HL-60 (cell line): ENCODE measurements around the gene EIF5.

Source experiments
- GABPA ChIP-seq: IDR thresholded peaks from 2 replicates; pipeline ENCODE4 v1.6.1; 2012; ENCODE audit warnings: low read depth
- TF ChIP-seq, protein P1 (sequence below): IDR thresholded peaks from one replicate; pipeline ENCODE4 v1.5.1; 2011; ENCODE audit warnings: low read length, control low read depth, inconsistent platforms; ENCODE audit not compliant: insufficient read depth
- TF ChIP-seq, protein P2 (sequence below): IDR thresholded peaks from 2 replicates; pipeline ENCODE4 v1.6.1; 2012; ENCODE audit warnings: low read depth; ENCODE audit not compliant: insufficient replicate concordance

DNA sequence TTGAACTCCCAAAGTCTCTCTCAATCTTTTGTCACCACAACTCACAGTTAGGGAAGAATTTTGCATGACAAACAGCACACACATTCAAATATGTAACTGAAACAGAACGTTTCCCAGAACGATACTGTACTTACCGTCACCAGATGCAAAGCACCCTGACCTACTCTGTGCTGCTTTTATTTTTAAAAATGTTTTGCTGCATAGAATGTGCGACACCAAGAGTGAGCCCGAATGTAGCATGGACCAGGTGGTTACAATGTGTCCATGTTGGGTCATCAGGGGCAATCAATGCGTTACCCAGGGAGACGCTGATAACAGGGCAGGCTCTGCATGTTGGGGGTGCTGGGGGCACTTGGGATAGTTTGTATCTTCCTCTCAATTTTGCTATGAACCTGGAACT, 14.6 kb upstream of the EIF5 start:
- TF ChIP-seq, protein P1, sequence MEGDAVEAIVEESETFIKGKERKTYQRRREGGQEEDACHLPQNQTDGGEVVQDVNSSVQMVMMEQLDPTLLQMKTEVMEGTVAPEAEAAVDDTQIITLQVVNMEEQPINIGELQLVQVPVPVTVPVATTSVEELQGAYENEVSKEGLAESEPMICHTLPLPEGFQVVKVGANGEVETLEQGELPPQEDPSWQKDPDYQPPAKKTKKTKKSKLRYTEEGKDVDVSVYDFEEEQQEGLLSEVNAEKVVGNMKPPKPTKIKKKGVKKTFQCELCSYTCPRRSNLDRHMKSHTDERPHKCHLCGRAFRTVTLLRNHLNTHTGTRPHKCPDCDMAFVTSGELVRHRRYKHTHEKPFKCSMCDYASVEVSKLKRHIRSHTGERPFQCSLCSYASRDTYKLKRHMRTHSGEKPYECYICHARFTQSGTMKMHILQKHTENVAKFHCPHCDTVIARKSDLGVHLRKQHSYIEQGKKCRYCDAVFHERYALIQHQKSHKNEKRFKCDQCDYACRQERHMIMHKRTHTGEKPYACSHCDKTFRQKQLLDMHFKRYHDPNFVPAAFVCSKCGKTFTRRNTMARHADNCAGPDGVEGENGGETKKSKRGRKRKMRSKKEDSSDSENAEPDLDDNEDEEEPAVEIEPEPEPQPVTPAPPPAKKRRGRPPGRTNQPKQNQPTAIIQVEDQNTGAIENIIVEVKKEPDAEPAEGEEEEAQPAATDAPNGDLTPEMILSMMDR, result no peak
- no peak for TF ChIP-seq GABPA
- TF ChIP-seq, protein P2, sequence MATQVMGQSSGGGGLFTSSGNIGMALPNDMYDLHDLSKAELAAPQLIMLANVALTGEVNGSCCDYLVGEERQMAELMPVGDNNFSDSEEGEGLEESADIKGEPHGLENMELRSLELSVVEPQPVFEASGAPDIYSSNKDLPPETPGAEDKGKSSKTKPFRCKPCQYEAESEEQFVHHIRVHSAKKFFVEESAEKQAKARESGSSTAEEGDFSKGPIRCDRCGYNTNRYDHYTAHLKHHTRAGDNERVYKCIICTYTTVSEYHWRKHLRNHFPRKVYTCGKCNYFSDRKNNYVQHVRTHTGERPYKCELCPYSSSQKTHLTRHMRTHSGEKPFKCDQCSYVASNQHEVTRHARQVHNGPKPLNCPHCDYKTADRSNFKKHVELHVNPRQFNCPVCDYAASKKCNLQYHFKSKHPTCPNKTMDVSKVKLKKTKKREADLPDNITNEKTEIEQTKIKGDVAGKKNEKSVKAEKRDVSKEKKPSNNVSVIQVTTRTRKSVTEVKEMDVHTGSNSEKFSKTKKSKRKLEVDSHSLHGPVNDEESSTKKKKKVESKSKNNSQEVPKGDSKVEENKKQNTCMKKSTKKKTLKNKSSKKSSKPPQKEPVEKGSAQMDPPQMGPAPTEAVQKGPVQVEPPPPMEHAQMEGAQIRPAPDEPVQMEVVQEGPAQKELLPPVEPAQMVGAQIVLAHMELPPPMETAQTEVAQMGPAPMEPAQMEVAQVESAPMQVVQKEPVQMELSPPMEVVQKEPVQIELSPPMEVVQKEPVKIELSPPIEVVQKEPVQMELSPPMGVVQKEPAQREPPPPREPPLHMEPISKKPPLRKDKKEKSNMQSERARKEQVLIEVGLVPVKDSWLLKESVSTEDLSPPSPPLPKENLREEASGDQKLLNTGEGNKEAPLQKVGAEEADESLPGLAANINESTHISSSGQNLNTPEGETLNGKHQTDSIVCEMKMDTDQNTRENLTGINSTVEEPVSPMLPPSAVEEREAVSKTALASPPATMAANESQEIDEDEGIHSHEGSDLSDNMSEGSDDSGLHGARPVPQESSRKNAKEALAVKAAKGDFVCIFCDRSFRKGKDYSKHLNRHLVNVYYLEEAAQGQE, result no peak
